PC-9 (cell line): Measurements from ENCODE around the gene TMEM151A. TPM values are rescaled to one million over a fixed set of nuclear protein-coding genes. Genes with fewer than 3 reads are reported as not detected.

Experiments
- BruUV-seq: library from RNA; stranded (reverse); fragments of 400-500 nt; replicated peaks from 2 replicates; lab custom pipeline; 2021; lab: Mats Ljungman, UMichigan
- CTCF ChIA-PET: fragments of 300-600 bp; sonication (Branson Sonifier 250); formaldehyde crosslinking; loops from one replicate; lab custom pipeline; 2022; ENCODE audit warnings: antibody characterized with exemption; lab: Charles Lee
- POLR2A ChIA-PET: fragments of 300-600 bp; sonication (Branson Sonifier 250); formaldehyde crosslinking; loops from one replicate; lab custom pipeline; 2022; ENCODE audit warnings: antibody characterized with exemption; ENCODE audit not compliant: unreplicated experiment; lab: Charles Lee
- DNase-seq, 2 experiments: peaks; one replicate each; pipeline versions ENCODE4 v3.0.0 to v3.0.0-alpha.2; 2015 to 2022; ENCODE audit warnings: mixed read lengths in 1 of 2
- H2AFZ ChIP-seq: fragments of 200-600 bp; sonication (generic); 2 replicates; pipeline ENCODE4 v1.8.1; 2017; ENCODE audit warnings: antibody characterized with exemption
- H3F3A ChIP-seq: fragments of 200-600 bp; sonication (generic); 2 replicates; pipeline ENCODE4 v1.8.1; 2017; ENCODE audit warnings: antibody characterized with exemption, mild to moderate bottlenecking, low read depth; ENCODE audit not compliant: insufficient read depth
- H3K27ac ChIP-seq: fragments of 200-600 bp; sonication (generic); 2 replicates; pipeline ENCODE4 v1.6.1; 2016; ENCODE audit warnings: mixed run types
- H3K27me3 ChIP-seq: fragments of 200-600 bp; sonication (generic); 2 replicates; pipeline ENCODE4 v1.6.1; 2016; ENCODE audit warnings: low read depth, mixed run types; ENCODE audit not compliant: insufficient read depth
- H3K36me3 ChIP-seq: fragments of 200-600 bp; sonication (generic); 2 replicates; pipeline ENCODE4 v1.6.1; 2016; ENCODE audit warnings: low read depth, mixed run types
- H3K4me1 ChIP-seq: fragments of 200-600 bp; sonication (generic); replicated peaks from 2 replicates; pipeline ENCODE4 v1.6.1; 2016; ENCODE audit warnings: mixed run types; ENCODE audit not compliant: insufficient read depth
- H3K4me2 ChIP-seq: fragments of 200-600 bp; sonication (generic); 2 replicates; pipeline ENCODE4 v1.6.1; 2017; ENCODE audit warnings: mixed run types
- H3K4me3 ChIP-seq: fragments of 200-600 bp; sonication (generic); 2 replicates; pipeline ENCODE4 v1.6.1; 2016; ENCODE audit warnings: mixed run types
- H3K79me2 ChIP-seq: fragments of 200-600 bp; sonication (generic); 2 replicates; pipeline ENCODE4 v1.6.1; 2017; ENCODE audit warnings: low read depth, mixed run types
- H3K9me2 ChIP-seq: fragments of 200-600 bp; sonication (generic); 2 replicates; pipeline ENCODE4 v1.8.1; 2017; ENCODE audit warnings: mild to moderate bottlenecking; ENCODE audit not compliant: insufficient read depth
- H3K9me3 ChIP-seq: fragments of 200-600 bp; sonication (generic); 2 replicates; pipeline ENCODE4 v1.8.1; 2016; ENCODE audit warnings: low read depth; ENCODE audit not compliant: insufficient read depth
- H4K20me1 ChIP-seq: fragments of 200-600 bp; sonication (generic); 2 replicates; pipeline ENCODE4 v1.8.1; 2017; ENCODE audit not compliant: insufficient read depth
- EZH2 ChIP-seq: fragments of 200-600 bp; sonication (generic); IDR thresholded peaks from 2 replicates; pipeline ENCODE4 v1.8.0; 2017; ENCODE audit warnings: antibody characterized with exemption, low read depth
- intact Hi-C: fragments of 100-400 bp; cut with micrococcal nuclease; formaldehyde crosslinking; loops from one replicate; pipeline ENCODE4 v1.10.0; 2022; ENCODE audit not compliant: unreplicated experiment
- total RNA-seq: library from RNA; stranded (reverse); gene quantifications from 2 replicates; pipeline ENCODE4 v1.2.3, GENCODE V29; 2021
- TF ChIP-seq, protein P1 (sequence below): fragments of 200-600 bp; sonication (generic); conservative IDR thresholded peaks from 2 replicates; pipeline ENCODE4 v1.6.1; 2017; ENCODE audit warnings: mixed run types, antibody characterized with exemption, mild to moderate bottlenecking, moderate library complexity

Gene TMEM151A
- total RNA-seq, 1 experiment from 2014 or later, result 0.22 TPM

DNA sequence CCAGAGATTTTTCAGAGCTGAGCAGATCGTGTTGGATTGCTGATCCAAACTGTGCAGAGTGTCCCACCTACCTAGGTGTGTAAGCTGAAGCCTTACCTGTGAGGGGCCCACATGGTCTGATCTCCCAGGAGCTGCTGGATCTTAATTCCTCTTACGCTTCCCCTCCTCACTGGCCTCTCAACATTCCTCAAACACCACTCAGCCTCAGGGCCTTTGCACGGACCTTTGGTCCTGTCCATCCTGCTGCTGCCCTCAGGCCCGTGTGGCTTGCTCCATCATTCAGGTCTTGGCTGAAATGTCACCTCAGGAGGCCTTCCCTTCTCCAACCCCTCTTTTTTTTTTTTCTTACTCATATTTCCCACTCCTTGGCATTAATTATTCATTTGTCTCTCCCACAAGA, 44.4 kb upstream of the TMEM151A start:
- no peak overlapping the region for H3K4me3 ChIP-seq
- DNase-seq, result no peak
- H3K9me2 ChIP-seq, result no peaks in the 10 kb centered on the region
- H3K27me3 ChIP-seq, result no peaks in the 10 kb centered on the region
- no peaks in the 10 kb centered on the region for H4K20me1 ChIP-seq
- POLR2A ChIA-PET, result no interaction called here
- H3K4me2 ChIP-seq, result no peak overlapping the region
- TF ChIP-seq, protein P1, sequence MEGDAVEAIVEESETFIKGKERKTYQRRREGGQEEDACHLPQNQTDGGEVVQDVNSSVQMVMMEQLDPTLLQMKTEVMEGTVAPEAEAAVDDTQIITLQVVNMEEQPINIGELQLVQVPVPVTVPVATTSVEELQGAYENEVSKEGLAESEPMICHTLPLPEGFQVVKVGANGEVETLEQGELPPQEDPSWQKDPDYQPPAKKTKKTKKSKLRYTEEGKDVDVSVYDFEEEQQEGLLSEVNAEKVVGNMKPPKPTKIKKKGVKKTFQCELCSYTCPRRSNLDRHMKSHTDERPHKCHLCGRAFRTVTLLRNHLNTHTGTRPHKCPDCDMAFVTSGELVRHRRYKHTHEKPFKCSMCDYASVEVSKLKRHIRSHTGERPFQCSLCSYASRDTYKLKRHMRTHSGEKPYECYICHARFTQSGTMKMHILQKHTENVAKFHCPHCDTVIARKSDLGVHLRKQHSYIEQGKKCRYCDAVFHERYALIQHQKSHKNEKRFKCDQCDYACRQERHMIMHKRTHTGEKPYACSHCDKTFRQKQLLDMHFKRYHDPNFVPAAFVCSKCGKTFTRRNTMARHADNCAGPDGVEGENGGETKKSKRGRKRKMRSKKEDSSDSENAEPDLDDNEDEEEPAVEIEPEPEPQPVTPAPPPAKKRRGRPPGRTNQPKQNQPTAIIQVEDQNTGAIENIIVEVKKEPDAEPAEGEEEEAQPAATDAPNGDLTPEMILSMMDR, result no peak
- no peak for TF ChIP-seq EZH2
- H3K36me3 ChIP-seq, result no peaks in the 10 kb centered on the region
- H3K79me2 ChIP-seq, result no peaks in the 10 kb centered on the region
- no peak overlapping the region for H3K27ac ChIP-seq
- H3F3A ChIP-seq, result no peaks in the 10 kb centered on the region; the same call in 1 of the 2 replicates
- intact Hi-C loops, result no loop called here
- CTCF ChIA-PET, result interaction anchor here (0.6 to 0.7 kb wide), 3 partner anchors 84 to 487 kb away, joined by 3 to 4 read pairs (median 4); no protein-coding TSS in a partner anchor
- H3K4me1 ChIP-seq, result no peaks in the 10 kb centered on the region
- BruUV-seq, result no TSS peak
- H2AFZ ChIP-seq, result no peak overlapping the region
- no peaks in the 10 kb centered on the region for H3K9me3 ChIP-seq

DNA sequence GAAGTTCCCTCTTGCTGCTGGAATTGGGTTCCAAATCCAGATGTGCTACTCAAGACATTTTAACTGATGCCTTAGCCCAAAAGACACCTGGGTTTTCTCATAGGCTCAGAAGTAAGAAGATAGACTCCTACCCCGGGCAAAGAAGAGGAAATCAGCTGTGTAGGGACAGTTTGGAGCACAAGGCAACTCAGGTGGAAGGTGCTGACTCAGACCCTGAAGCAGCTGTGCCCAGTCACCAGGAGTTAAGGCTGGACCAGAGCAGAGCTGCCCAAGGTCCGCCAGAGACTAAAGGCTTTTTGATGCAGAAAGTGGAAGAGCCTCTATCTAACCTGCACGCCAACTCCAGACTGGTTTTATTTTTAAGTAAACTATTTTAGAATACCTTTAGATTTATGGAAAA, 43.9 kb upstream of the TMEM151A start:
- Histone ChIP-seq H3K36me3 (no peaks in the 10 kb centered on the region), H2AFZ (no peak overlapping the region), H3K27me3 (no peaks in the 10 kb centered on the region), H3K27ac (no peak overlapping the region), H3F3A (no peaks in the 10 kb centered on the region; the same call in 1 of the 2 replicates), H4K20me1 (no peaks in the 10 kb centered on the region), H3K4me2 (no peak overlapping the region), H3K9me2 (no peaks in the 10 kb centered on the region), H3K4me3 (no peak overlapping the region), H3K4me1 (no peaks in the 10 kb centered on the region), H3K9me3 (no peaks in the 10 kb centered on the region), H3K79me2 (no peaks in the 10 kb centered on the region)
- intact Hi-C loops, result no loop called here
- CTCF ChIA-PET, result interaction anchor here (0.6 kb wide), 2 partner anchors 85 to 486 kb away, joined by 3 to 4 read pairs; no protein-coding TSS in a partner anchor
- TF ChIP-seq, protein P1, result no peak
- no peak for TF ChIP-seq EZH2
- BruUV-seq, result no TSS peak
- POLR2A ChIA-PET, result no interaction called here
- DNase-seq, result no peak

DNA sequence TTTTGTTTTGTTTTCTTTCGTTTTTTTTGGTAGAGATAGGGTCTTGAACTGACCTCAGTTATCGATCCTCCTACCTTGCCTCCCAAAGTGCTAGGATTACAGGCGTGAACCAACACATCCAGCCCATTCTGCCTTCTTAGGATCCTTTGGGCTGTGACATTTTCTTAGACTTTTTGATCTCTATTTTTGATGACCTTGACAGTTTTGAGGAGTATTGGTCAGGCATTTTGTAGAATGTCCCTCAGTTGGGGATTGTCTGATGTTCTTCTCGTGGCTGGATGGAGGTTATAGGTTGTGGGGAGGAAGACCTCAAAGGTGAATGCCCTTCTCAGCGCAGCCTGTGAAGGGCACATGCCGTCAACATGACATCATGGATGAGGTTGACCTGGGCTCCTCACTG, 42.8 kb upstream of the TMEM151A start:
- CTCF ChIA-PET, result no interaction called here

More for the DNA sequence above, 42.8 kb upstream of the TMEM151A start:
- Histone ChIP-seq H4K20me1 (no peaks in the 10 kb centered on the region), H3K9me2 (no peaks in the 10 kb centered on the region), H3K79me2 (no peaks in the 10 kb centered on the region), H3K27ac (no peak overlapping the region), H3K36me3 (no peaks in the 10 kb centered on the region), H3K4me2 (no peak overlapping the region), H3K4me3 (no peak overlapping the region), H3F3A (no peaks in the 10 kb centered on the region; the same call in 1 of the 2 replicates), H2AFZ (no peak overlapping the region), H3K4me1 (no peaks in the 10 kb centered on the region), H3K27me3 (no peaks in the 10 kb centered on the region), H3K9me3 (no peaks in the 10 kb centered on the region)
- POLR2A ChIA-PET, result no interaction called here
- intact Hi-C loops, result no loop called here
- no peak for DNase-seq
- BruUV-seq, result no TSS peak
- no peak for TF ChIP-seq EZH2
- TF ChIP-seq, protein P1, result no peak
